Muscle layer of colon (tissue), 2 donors: Measurements from ENCODE around the gene NSMF.

Experiments
- H3K27ac ChIP-seq: one replicate; pipeline ENCODE4 v1.7.0; 2013; ENCODE audit warnings: low read depth, mild to moderate bottlenecking, low read length, moderate library complexity
- H3K27me3 ChIP-seq, 2 donors: one replicate each; pipeline ENCODE4 v1.7.0; 2013; ENCODE audit warnings: low read length in 2 of 2, mild to moderate bottlenecking in 2 of 2; ENCODE audit not compliant: insufficient read depth in 2 of 2, control insufficient read depth in 1 of 2
- H3K36me3 ChIP-seq: one replicate; pipeline ENCODE4 v1.7.0; 2013; ENCODE audit warnings: mild to moderate bottlenecking, low read length; ENCODE audit not compliant: insufficient read depth
- H3K4me1 ChIP-seq: one replicate; pipeline ENCODE4 v1.7.0; 2013; ENCODE audit warnings: mild to moderate bottlenecking, low read length; ENCODE audit not compliant: insufficient read depth
- H3K4me3 ChIP-seq, 2 donors: one replicate each; pipeline ENCODE4 v1.7.0; 2013; ENCODE audit warnings: low read length in 2 of 2, low read depth in 1 of 2, mild to moderate bottlenecking in 1 of 2, moderate library complexity in 1 of 2
- H3K9ac ChIP-seq: one replicate; pipeline ENCODE4 v1.7.0; 2013; ENCODE audit warnings: low read length
- H3K9me3 ChIP-seq: one replicate; pipeline ENCODE4 v1.7.0; 2013; ENCODE audit warnings: mild to moderate bottlenecking, low read length
- donor health status: abdominal sarcoma.
- donor health status: Adenocarcinoma of cecum.

NSMF gene

GRCh38 chr9:137459601-137460362, 648 bp upstream of the NSMF start:
- H3K4me1 ChIP-seq: peaks cover 12% of the 10 kb centered on the region
- H3K4me3 ChIP-seq: peak overlapping the region; percentile 40 to 60
- no peaks in the 10 kb centered on the region for H3K9me3 ChIP-seq
- H3K27me3 ChIP-seq: peaks cover 0 to 4% of the 10 kb centered on the region in 2 donors
- H3K27ac ChIP-seq: peak overlapping the region; percentile 73
- H3K36me3 ChIP-seq: peaks cover 11% of the 10 kb centered on the region
- peak overlapping the region; percentile 68 for H3K9ac ChIP-seq

GRCh38 chr9:137458194-137459151, 661 bp downstream of the NSMF start:
- Histone ChIP-seq H3K4me1 (peaks cover 17% of the 10 kb centered on the region), H3K27me3 (peaks cover 0 to 4% of the 10 kb centered on the region in 2 donors), H3K9me3 (no peaks in the 10 kb centered on the region), H3K4me3 (peak overlapping the region; percentile 52 to 57), H3K27ac (peak overlapping the region; percentile 44), H3K36me3 (peaks cover 11% of the 10 kb centered on the region), H3K9ac (no peak overlapping the region)

GRCh38 chr9:137457406-137458193, 1.5 kb downstream of the NSMF start:
- peak overlapping the region; percentile 52 to 57 for H3K4me3 ChIP-seq

GRCh38 chr9:137456864-137457405, 2.2 kb downstream of the NSMF start:
- Histone ChIP-seq H3K27ac (no peak overlapping the region), H3K27me3 (peaks cover 0 to 3% of the 10 kb centered on the region in 2 donors), H3K9ac (no peak overlapping the region), H3K4me1 (peaks cover 17% of the 10 kb centered on the region), H3K4me3 (no peak overlapping the region), H3K36me3 (peaks cover 11% of the 10 kb centered on the region), H3K9me3 (no peaks in the 10 kb centered on the region)

More at GRCh38 chr9:137457406-137458193, 1.5 kb downstream of the NSMF start:
- peaks cover 0 to 4% of the 10 kb centered on the region in 2 donors for H3K27me3 ChIP-seq
- no peak overlapping the region for H3K27ac ChIP-seq
- no peaks in the 10 kb centered on the region for H3K9me3 ChIP-seq
- no peak overlapping the region for H3K9ac ChIP-seq
- peaks cover 17% of the 10 kb centered on the region for H3K4me1 ChIP-seq
- peaks cover 11% of the 10 kb centered on the region for H3K36me3 ChIP-seq

GRCh38 chr9:137456061-137456863, 2.9 kb downstream of the NSMF start:
- H3K4me3 ChIP-seq: no peak overlapping the region
- no peaks in the 10 kb centered on the region for H3K27me3 ChIP-seq
- H3K4me1 ChIP-seq: peaks cover 17% of the 10 kb centered on the region
- H3K36me3 ChIP-seq: peaks cover 11% of the 10 kb centered on the region
- no peaks in the 10 kb centered on the region for H3K9me3 ChIP-seq
- H3K27ac ChIP-seq: no peak overlapping the region
- H3K9ac ChIP-seq: no peak overlapping the region

GRCh38 chr9:137455359-137455991, 3.7 kb downstream of the NSMF start:
- no peak overlapping the region for H3K27ac ChIP-seq
- peaks cover 11% of the 10 kb centered on the region for H3K36me3 ChIP-seq
- H3K4me3 ChIP-seq: no peak overlapping the region
- no peaks in the 10 kb centered on the region for H3K9me3 ChIP-seq
- peaks cover 17% of the 10 kb centered on the region for H3K4me1 ChIP-seq
- H3K9ac ChIP-seq: no peak overlapping the region
- no peaks in the 10 kb centered on the region for H3K27me3 ChIP-seq

GRCh38 chr9:137454597-137455358, 4.4 kb downstream of the NSMF start:
- Histone ChIP-seq H3K4me3 (peak overlapping the region; percentile 20 to 52), H3K27me3 (no peaks in the 10 kb centered on the region), H3K4me1 (peaks cover 16% of the 10 kb centered on the region), H3K27ac (peak overlapping the region; percentile 44), H3K9me3 (no peaks in the 10 kb centered on the region), H3K9ac (peak overlapping the region; percentile 21), H3K36me3 (peaks cover 11% of the 10 kb centered on the region)

GRCh38 chr9:137454145-137454596, 5.0 kb downstream of the NSMF start:
- Histone ChIP-seq H3K9ac (peak overlapping the region; percentile 21), H3K27ac (peak overlapping the region; percentile 44), H3K4me1 (peaks cover 11% of the 10 kb centered on the region), H3K36me3 (peaks cover 11% of the 10 kb centered on the region), H3K4me3 (peak overlapping the region; percentile 20 to 52), H3K9me3 (no peaks in the 10 kb centered on the region), H3K27me3 (no peaks in the 10 kb centered on the region)

- no peak overlapping the region for H3K27ac ChIP-seq
- H3K9ac ChIP-seq: no peak overlapping the region
- H3K9me3 ChIP-seq: no peaks in the 10 kb centered on the region
- peaks cover 11% of the 10 kb centered on the region for H3K36me3 ChIP-seq
- H3K4me1 ChIP-seq: peaks cover 11% of the 10 kb centered on the region
- H3K4me3 ChIP-seq: peak overlapping the region; percentile 54 to 66
- no peaks in the 10 kb centered on the region for H3K27me3 ChIP-seq
Measured at GRCh38 chr9:137453643-137454081, 5.5 kb downstream of the NSMF start.
